GM12872 (cell line): ENCODE data around the gene DGKI.

Experiments
- CTCF ChIP-seq: IDR thresholded peaks from 3 replicates; pipeline ENCODE4 v1.5.1; 2011; ENCODE audit warnings: low read depth, mild to moderate bottlenecking, low read length, moderate library complexity; ENCODE audit not compliant: insufficient read depth

Gene DGKI

DNA sequence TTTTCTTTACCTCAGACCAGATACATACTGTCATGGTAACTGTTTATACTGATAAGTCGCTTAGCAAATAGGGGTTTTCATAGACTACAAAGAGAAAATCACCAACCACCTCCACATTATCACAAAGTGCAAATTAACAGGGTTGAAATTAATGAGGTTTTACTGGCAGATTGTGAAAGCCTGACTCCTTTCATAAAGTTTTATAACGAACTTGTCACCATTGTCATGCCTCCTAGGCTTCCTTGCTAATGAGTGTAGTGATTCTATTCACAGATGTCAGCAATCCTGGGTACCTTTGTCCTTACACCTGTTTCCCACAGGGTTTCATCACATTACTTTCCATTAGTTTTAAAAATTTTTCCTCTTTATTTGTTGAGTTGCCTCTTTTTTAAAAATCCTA, 361.0 kb downstream of the DGKI start:
- TF ChIP-seq CTCF: no peak

DNA sequence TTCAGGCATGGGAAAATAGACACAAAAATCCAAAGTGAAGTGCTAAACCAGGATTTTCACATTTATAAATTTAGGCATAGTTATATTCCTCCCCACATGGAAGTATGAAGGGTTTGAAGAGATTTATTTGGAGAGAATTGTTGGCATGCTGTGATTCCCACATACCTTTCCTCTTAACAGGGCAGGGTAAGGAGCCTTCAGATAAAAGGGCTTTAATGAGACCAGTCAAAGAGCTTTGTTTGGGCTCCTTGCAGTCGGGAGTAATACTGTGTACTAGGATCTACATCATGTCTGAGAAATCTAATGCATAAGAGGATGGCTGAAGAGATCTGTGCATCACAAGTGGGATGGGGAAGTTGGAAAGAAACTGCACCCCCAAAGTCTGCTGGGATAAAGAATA, 362.4 kb downstream of the DGKI start:
- no peak for TF ChIP-seq CTCF

DNA sequence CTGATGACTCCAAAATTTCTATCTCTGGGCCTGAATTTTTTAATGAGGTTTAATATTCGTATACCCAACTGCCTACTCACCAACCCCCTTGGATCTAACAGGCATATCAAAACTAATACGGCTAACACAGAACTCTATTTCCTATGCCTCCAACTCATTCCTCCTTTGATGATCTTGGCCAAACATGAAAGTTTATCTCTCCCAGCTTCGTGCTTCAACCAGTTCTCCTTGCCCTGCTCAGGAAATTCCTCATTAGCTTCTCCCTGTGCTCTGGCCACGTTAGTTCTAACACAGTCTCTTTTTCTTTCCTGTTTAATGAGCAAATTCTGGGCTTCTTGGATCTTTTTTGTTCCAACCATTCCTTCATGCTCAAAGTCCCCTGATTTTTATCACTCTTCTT, 364.3 kb downstream of the DGKI start:
- TF ChIP-seq CTCF: no peak

GRCh38 chr7:137480824-137481365, 365.9 kb downstream of the DGKI start:
- TF ChIP-seq CTCF: no peak

- TF ChIP-seq CTCF: no peak
These were observed 366.4 kb downstream of the DGKI start for GRCh38 chr7:137480401-137480800.

DNA sequence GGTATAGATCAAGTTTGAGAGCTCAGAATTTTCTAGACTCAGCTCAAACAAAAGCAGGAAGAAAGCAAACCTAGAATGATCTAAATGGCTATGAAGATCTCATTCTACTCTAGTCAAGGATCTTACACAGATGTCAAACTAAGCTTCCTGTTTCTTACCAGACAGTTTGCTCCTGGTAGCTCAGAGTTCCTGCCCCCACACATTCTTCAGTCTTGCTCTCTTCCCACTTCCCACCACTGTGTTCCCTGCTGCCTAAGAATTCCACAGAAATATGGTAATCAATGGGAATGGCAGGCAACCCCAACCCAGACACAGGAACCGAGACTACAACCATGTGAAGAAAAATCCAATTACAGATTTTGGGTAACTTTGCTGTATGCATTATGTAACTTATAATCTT, 369.8 kb downstream of the DGKI start:
- TF ChIP-seq CTCF: no peak

GRCh38 chr7:137475966-137476365, 370.8 kb downstream of the DGKI start:
- TF ChIP-seq CTCF: no peak
